ENCODE measurements around the gene CADM2. TPM values are rescaled to one million over a fixed set of nuclear protein-coding genes. Genes with fewer than 3 reads are reported as not detected.

Gene CADM2
- total and polyA plus RNA-seq, 2 experiments from 2014 or later, result 0.09 TPM; not detected in 1

- in situ Hi-C loops (cut with MboI), result no loop called here
- whole genome bisulfite sequencing, 2 experiments (ENCODE audit: low coverage in 1 of 2, low lambda C conversion rate in 2 of 2, missing lambda C conversion rate in 2 of 2), result 19 to 22% methylated on average over 4 of the region's 4 CpGs
Observed at GRCh38 chr3:85796140-85796539, 837.4 kb downstream of the CADM2 start.

GRCh38 chr3:85800676-85801075, 841.9 kb downstream of the CADM2 start:
- Histone ChIP-seq H3K36me3 (ENCODE audit: low read depth) (no peaks in the 10 kb centered on the region), H3K27ac (no peak overlapping the region), H4K20me1 (ENCODE audit: insufficient read depth) (no peaks in the 10 kb centered on the region), H3K27me3 (replicated peaks; ENCODE audit: insufficient read depth) (no peaks in the 10 kb centered on the region), H3K9me2 (ENCODE audit: insufficient read depth) (no peaks in the 10 kb centered on the region), H3F3A (ENCODE audit: insufficient read depth) (no peaks in the 10 kb centered on the region), H3K9me3 (ENCODE audit: low read depth) (no peaks in the 10 kb centered on the region), H3K4me2 (ENCODE audit: unreplicated experiment) (no peak overlapping the region), H3K4me3 (no peak overlapping the region), H3K9ac (no peak overlapping the region), H2AFZ (no peak overlapping the region), H3K4me1 (ENCODE audit: insufficient read depth) (no peaks in the 10 kb centered on the region), H3K79me2 (ENCODE audit: insufficient read depth) (no peaks in the 10 kb centered on the region)
- WGBS, 2 experiments (ENCODE audit: low coverage in 1 of 2, low lambda C conversion rate in 2 of 2, missing lambda C conversion rate in 2 of 2), result 17 to 24% methylated on average over 3 of the region's 3 CpGs
- in situ Hi-C loops (cut with MboI), result no loop called here
- DNase-seq, result no peak
- TF ChIP-seq EZH2 (IDR thresholded peaks at IDR 0.05; ENCODE audit: insufficient read depth, poor library complexity, severe bottlenecking) (no peak), EZH2phosphoT487 (IDR thresholded peaks at IDR 0.05; ENCODE audit: insufficient read depth, low read depth) (no peak)

More at GRCh38 chr3:85796140-85796539, 837.4 kb downstream of the CADM2 start:
- Histone ChIP-seq H3K4me2 (ENCODE audit: unreplicated experiment) (no peak overlapping the region), H3K9me2 (ENCODE audit: insufficient read depth) (no peaks in the 10 kb centered on the region), H3K9ac (no peak overlapping the region), H3K27ac (no peak overlapping the region), H3K36me3 (ENCODE audit: low read depth) (no peaks in the 10 kb centered on the region), H3K27me3 (replicated peaks; ENCODE audit: insufficient read depth) (no peaks in the 10 kb centered on the region), H2AFZ (no peak overlapping the region), H4K20me1 (ENCODE audit: insufficient read depth) (no peaks in the 10 kb centered on the region), H3F3A (ENCODE audit: insufficient read depth) (no peaks in the 10 kb centered on the region), H3K4me3 (no peak overlapping the region), H3K4me1 (ENCODE audit: insufficient read depth) (no peaks in the 10 kb centered on the region), H3K9me3 (ENCODE audit: low read depth) (no peaks in the 10 kb centered on the region), H3K79me2 (ENCODE audit: insufficient read depth) (no peaks in the 10 kb centered on the region)
- TF ChIP-seq EZH2phosphoT487 (IDR thresholded peaks at IDR 0.05; ENCODE audit: insufficient read depth, low read depth) (no peak), EZH2 (IDR thresholded peaks at IDR 0.05; ENCODE audit: insufficient read depth, poor library complexity, severe bottlenecking) (no peak)
- DNase-seq, result no peak

- H4K20me1 ChIP-seq (ENCODE audit: insufficient read depth), result no peaks in the 10 kb centered on the region
- no peak for TF ChIP-seq EZH2 (IDR thresholded peaks at IDR 0.05; ENCODE audit: insufficient read depth, poor library complexity, severe bottlenecking)
- no peak for TF ChIP-seq EZH2phosphoT487 (IDR thresholded peaks at IDR 0.05; ENCODE audit: insufficient read depth, low read depth)
- DNase-seq, result no peak
Observed at GRCh38 chr3:85801955-85802354, 843.2 kb downstream of the CADM2 start.

GRCh38 chr3:85808755-85809154, 850.0 kb downstream of the CADM2 start:
- H3F3A ChIP-seq (ENCODE audit: insufficient read depth), result no peaks in the 10 kb centered on the region
- H3K27me3 ChIP-seq (replicated peaks; ENCODE audit: insufficient read depth), result no peaks in the 10 kb centered on the region
- 58 to 81% methylated on average over 1 of the region's 1 CpG for WGBS, 2 experiments (ENCODE audit: low coverage in 1 of 2, low lambda C conversion rate in 2 of 2, missing lambda C conversion rate in 2 of 2)
- in situ Hi-C loops (cut with MboI), result no loop called here
- H3K4me1 ChIP-seq (ENCODE audit: insufficient read depth), result no peaks in the 10 kb centered on the region
- H2AFZ ChIP-seq, result no peak overlapping the region
- H3K79me2 ChIP-seq (ENCODE audit: insufficient read depth), result no peaks in the 10 kb centered on the region
- H4K20me1 ChIP-seq (ENCODE audit: insufficient read depth), result no peaks in the 10 kb centered on the region
- H3K9ac ChIP-seq, result no peak overlapping the region
- TF ChIP-seq EZH2 (IDR thresholded peaks at IDR 0.05; ENCODE audit: insufficient read depth, poor library complexity, severe bottlenecking) (no peak), EZH2phosphoT487 (IDR thresholded peaks at IDR 0.05; ENCODE audit: insufficient read depth, low read depth) (no peak)
- H3K9me2 ChIP-seq (ENCODE audit: insufficient read depth), result no peaks in the 10 kb centered on the region
- H3K4me2 ChIP-seq (ENCODE audit: unreplicated experiment), result no peak overlapping the region
- H3K27ac ChIP-seq, result no peak overlapping the region
- no peaks in the 10 kb centered on the region for H3K9me3 ChIP-seq (ENCODE audit: low read depth)
- DNase-seq, result no peak
- no peaks in the 10 kb centered on the region for H3K36me3 ChIP-seq (ENCODE audit: low read depth)
- H3K4me3 ChIP-seq, result no peak overlapping the region

More at GRCh38 chr3:85801955-85802354, 843.2 kb downstream of the CADM2 start:
- 1 to 3% methylated on average over 3 of the region's 3 CpGs for WGBS, 2 experiments (ENCODE audit: low coverage in 1 of 2, low lambda C conversion rate in 2 of 2, missing lambda C conversion rate in 2 of 2)
- Histone ChIP-seq H3K9me3 (ENCODE audit: low read depth) (no peaks in the 10 kb centered on the region), H3K4me1 (ENCODE audit: insufficient read depth) (no peaks in the 10 kb centered on the region), H2AFZ (no peak overlapping the region), H3K9me2 (ENCODE audit: insufficient read depth) (no peaks in the 10 kb centered on the region), H3K4me3 (no peak overlapping the region), H3K4me2 (ENCODE audit: unreplicated experiment) (no peak overlapping the region), H3K9ac (no peak overlapping the region), H3K27ac (no peak overlapping the region), H3K36me3 (ENCODE audit: low read depth) (no peaks in the 10 kb centered on the region), H3K27me3 (replicated peaks; ENCODE audit: insufficient read depth) (no peaks in the 10 kb centered on the region), H3F3A (ENCODE audit: insufficient read depth) (no peaks in the 10 kb centered on the region), H3K79me2 (ENCODE audit: insufficient read depth) (no peaks in the 10 kb centered on the region)
- in situ Hi-C loops (cut with MboI), result no loop called here
